Thyroid gland (tissue), 4 donors: ENCODE results near the gene NPW. TPM values are rescaled to one million over a fixed set of nuclear protein-coding genes. Genes with fewer than 3 reads are reported as not detected.

Experiments used
- DNase-seq, 2 donors: peaks; one replicate each; pipeline ENCODE4 v3.0.0-alpha.2; 2019
- H3K27ac ChIP-seq, 3 donors: fragments of 200-600 bp; sonication (generic); 1 replicate in 2 of 3; 2 replicates in 1 of 3; pipeline ENCODE4 v1.5.1; 2016 to 2019; ENCODE audit warnings: mild to moderate bottlenecking in 1 of 3, moderate library complexity in 1 of 3
- H3K27me3 ChIP-seq: fragments of 200-600 bp; sonication (generic); one replicate; pipeline ENCODE4 v1.5.1; 2019
- H3K36me3 ChIP-seq, 2 donors: fragments of 200-600 bp; sonication (generic); one replicate each; pipeline ENCODE4 v1.5.1; 2016 to 2019
- H3K4me1 ChIP-seq, 2 donors: fragments of 200-600 bp; sonication (generic); one replicate each; pipeline ENCODE4 v1.5.1; 2017 to 2019
- H3K4me3 ChIP-seq, 3 donors: fragments of 200-600 bp; sonication (generic); replicated peaks in 1 of 3; 1 replicate in 2 of 3; 2 replicates in 1 of 3; pipeline ENCODE4 v1.5.1; 2016; ENCODE audit warnings: mild to moderate bottlenecking in 1 of 3
- H3K9me3 ChIP-seq: fragments of 200-600 bp; sonication (generic); one replicate; pipeline ENCODE4 v1.5.1; 2017
- CTCF ChIP-seq, 6 experiments: fragments of 200-600 bp in 3 of 6; fragments of 450-650 bp in 3 of 6; sonication (generic) in 3 of 6; IDR thresholded peaks; one replicate each; pipeline ENCODE4 v1.5.1; 2016 to 2019; ENCODE audit warnings: antibody characterized with exemption in 6 of 6, mild to moderate bottlenecking in 2 of 6, inconsistent platforms in 1 of 6, moderate library complexity in 1 of 6
- POLR2A ChIP-seq, 2 donors: fragments of 450-650 bp; IDR thresholded peaks; one replicate each; pipeline ENCODE4 v1.6.1; 2017; ENCODE audit warnings: antibody characterized with exemption in 2 of 2, mild to moderate bottlenecking in 2 of 2, moderate library complexity in 1 of 2
- WGBS, 2 donors: methylation state at CpG; one replicate each; pipeline ENCODE4 v1.1.5; 2017; 5-methylcytosine and 5-hydroxymethylcytosine counted together
- intact Hi-C: fragments of 100-400 bp; cut with DNase I; formaldehyde crosslinking; loops from one replicate; pipeline ENCODE4 v1.15.1; 2023
- total RNA-seq, 4 donors: library from RNA; depleted of rRNA; stranded (reverse); fragments of >200 nt; gene quantifications; one replicate each; pipeline ENCODE4 v1.2.3, GENCODE V29; 2016

NPW gene
- total RNA-seq, 4 donors from 2014 or later, result 0.54 to 0.63 TPM; not detected in 2

GRCh38 chr16:1974157-1975070 is 45.2 kb upstream of the NPW start:
- peaks cover 43 to 50% of the 10 kb centered on the region in 2 donors for H3K36me3 ChIP-seq
- DNase-seq, result no peak
- H3K9me3 ChIP-seq, result no peaks in the 10 kb centered on the region
- H3K4me3 ChIP-seq, result no peak overlapping the region
- H3K27me3 ChIP-seq, result peaks cover 13% of the 10 kb centered on the region
- TF ChIP-seq CTCF (IDR thresholded peaks at IDR 0.05), result no peak
- TF ChIP-seq POLR2A (IDR thresholded peaks at IDR 0.05), result no peak
- 95 to 96% methylated on average over 37 to 41 of the region's 42 CpGs for whole genome bisulfite sequencing, 2 donors
- no peak overlapping the region for H3K27ac ChIP-seq
- H3K4me1 ChIP-seq, result peaks cover 12 to 23% of the 10 kb centered on the region in 2 donors
- intact Hi-C loops, result no loop called here

- H3K36me3 ChIP-seq, result peaks cover 43 to 50% of the 10 kb centered on the region in 2 donors
- H3K27me3 ChIP-seq, result peaks cover 13% of the 10 kb centered on the region
- H3K4me3 ChIP-seq, result no peak overlapping the region
- H3K27ac ChIP-seq, result no peak overlapping the region
- intact Hi-C loops, result no loop called here
- no peak for TF ChIP-seq POLR2A (IDR thresholded peaks at IDR 0.05)
- TF ChIP-seq CTCF (IDR thresholded peaks at IDR 0.05), result no peak
- peaks cover 12 to 26% of the 10 kb centered on the region in 2 donors for H3K4me1 ChIP-seq
- no peak for DNase-seq
- H3K9me3 ChIP-seq, result no peaks in the 10 kb centered on the region
- WGBS, 2 donors, result 92 to 94% methylated on average over 26 to 28 of the region's 33 CpGs
These were observed 44.0 kb upstream of the NPW start for GRCh38 chr16:1975432-1976215.

- no peak for DNase-seq
- Histone ChIP-seq H3K27ac (no peak overlapping the region), H3K27me3 (peaks cover 13% of the 10 kb centered on the region), H3K36me3 (peaks cover 43 to 50% of the 10 kb centered on the region in 2 donors), H3K9me3 (no peaks in the 10 kb centered on the region), H3K4me3 (no peak overlapping the region), H3K4me1 (peaks cover 8 to 21% of the 10 kb centered on the region in 2 donors)
- intact Hi-C loops, result no loop called here
- WGBS, 2 donors, result 90 to 92% methylated on average over 2 to 5 of the region's 8 CpGs
- TF ChIP-seq CTCF (IDR thresholded peaks at IDR 0.05) (no peak), POLR2A (IDR thresholded peaks at IDR 0.05) (no peak)
These were observed 43.4 kb upstream of the NPW start for GRCh38 chr16:1976216-1976520.

- H3K36me3 ChIP-seq, result peaks cover 43 to 50% of the 10 kb centered on the region in 2 donors
- H3K9me3 ChIP-seq, result no peaks in the 10 kb centered on the region
- H3K4me1 ChIP-seq, result peaks cover 5 to 18% of the 10 kb centered on the region in 2 donors
- no peak for DNase-seq
- intact Hi-C loops, result no loop called here
- 92 to 99% methylated on average over 12 to 22 of the region's 33 CpGs for WGBS, 2 donors
- peaks cover 13% of the 10 kb centered on the region for H3K27me3 ChIP-seq
- no peak for TF ChIP-seq POLR2A (IDR thresholded peaks at IDR 0.05)
- no peak overlapping the region for H3K27ac ChIP-seq
- H3K4me3 ChIP-seq, result no peak overlapping the region
These were observed 42.4 kb upstream of the NPW start for GRCh38 chr16:1976951-1977874.

- no peak for DNase-seq
- H3K4me3 ChIP-seq, result no peak overlapping the region
- no peaks in the 10 kb centered on the region for H3K9me3 ChIP-seq
- H3K4me1 ChIP-seq, result peaks cover 1 to 13% of the 10 kb centered on the region in 2 donors
- intact Hi-C loops, result no loop called here
- H3K27ac ChIP-seq, result no peak overlapping the region
- 93 to 95% methylated on average over 10 to 13 of the region's 18 CpGs for WGBS, 2 donors
- H3K36me3 ChIP-seq, result peaks cover 43 to 50% of the 10 kb centered on the region in 2 donors
- H3K27me3 ChIP-seq, result peaks cover 13% of the 10 kb centered on the region
- TF ChIP-seq CTCF (IDR thresholded peaks at IDR 0.05) (no peak), POLR2A (IDR thresholded peaks at IDR 0.05) (no peak)
These were observed 41.7 kb upstream of the NPW start for GRCh38 chr16:1977875-1978268.
